Fibroblast of skin of right quadriceps (primary cell): ENCODE measurements around the gene TMEM107.
A peak's percentile ranks its signal among the peaks of the same experiment; 100 is the strongest.

Experiments
- DNase-seq: peaks from one replicate; pipeline ENCODE4 v3.0.0-alpha.2; 2013

The TMEM107 gene

DNA sequence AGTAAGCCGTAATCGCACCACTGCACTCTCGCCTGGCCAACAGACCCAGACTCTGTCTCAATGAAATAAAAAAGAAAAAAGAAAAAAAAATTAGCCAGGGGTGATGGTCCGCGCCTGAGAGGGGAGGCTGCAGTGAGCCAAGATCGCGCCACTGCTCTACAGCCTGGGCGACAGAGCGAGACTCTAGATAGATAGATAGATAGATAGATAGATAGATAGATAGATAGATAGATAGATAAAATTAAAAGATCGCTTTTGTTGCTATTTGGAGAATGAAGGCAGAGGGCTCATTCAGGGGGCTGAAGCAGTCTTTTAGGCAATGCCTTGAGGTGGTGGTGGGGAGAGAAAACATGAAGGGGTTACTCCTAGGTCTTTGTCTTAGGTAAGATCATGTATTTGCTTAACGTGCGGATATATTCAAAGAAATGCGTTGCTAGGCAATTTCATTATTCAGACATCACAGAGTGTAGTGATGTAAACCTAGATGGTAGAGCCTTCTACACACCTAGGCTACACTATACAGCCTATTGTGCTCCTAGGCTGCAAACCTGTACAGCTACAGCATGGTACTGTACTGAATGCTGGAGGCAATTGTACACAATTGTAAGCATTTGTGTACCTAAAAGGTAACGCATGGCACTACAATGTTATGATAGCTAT, 47.9 kb downstream of the TMEM107 start:
- DNase-seq = no peak

DNA sequence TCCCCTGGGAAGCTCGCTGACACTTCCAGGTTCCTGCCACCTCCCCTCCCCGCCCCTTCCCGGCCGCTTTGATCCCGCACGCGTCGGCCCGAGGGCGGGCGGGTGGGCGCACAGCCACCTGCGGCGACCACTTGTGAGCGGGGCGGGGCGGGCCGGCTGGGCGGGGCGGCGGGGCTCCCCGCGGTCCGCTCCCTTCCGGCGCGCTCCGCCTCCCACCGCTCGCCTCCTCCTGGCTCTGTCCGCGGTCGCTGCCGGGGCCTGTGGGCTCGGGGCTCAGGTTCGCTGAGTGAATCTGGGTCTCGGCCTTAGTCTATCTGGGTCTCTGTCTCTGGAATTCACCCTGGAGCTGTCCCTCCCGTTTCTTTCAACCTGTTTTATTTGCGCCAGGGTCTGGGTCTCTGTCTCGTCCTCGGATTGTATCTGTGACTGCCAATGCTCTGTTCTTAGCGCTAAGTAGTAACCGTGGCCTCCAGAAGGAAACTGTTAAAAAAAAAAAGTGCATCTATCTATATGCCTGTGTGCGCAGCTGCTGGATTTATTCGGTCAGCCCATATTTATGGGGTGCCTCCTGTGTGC, 49.6 kb downstream of the TMEM107 start:
- no peak for DNase-seq

- DNase-seq = no peak
These were observed 50.2 kb downstream of the TMEM107 start for GRCh38 chr17:8125947-8126490.

DNA sequence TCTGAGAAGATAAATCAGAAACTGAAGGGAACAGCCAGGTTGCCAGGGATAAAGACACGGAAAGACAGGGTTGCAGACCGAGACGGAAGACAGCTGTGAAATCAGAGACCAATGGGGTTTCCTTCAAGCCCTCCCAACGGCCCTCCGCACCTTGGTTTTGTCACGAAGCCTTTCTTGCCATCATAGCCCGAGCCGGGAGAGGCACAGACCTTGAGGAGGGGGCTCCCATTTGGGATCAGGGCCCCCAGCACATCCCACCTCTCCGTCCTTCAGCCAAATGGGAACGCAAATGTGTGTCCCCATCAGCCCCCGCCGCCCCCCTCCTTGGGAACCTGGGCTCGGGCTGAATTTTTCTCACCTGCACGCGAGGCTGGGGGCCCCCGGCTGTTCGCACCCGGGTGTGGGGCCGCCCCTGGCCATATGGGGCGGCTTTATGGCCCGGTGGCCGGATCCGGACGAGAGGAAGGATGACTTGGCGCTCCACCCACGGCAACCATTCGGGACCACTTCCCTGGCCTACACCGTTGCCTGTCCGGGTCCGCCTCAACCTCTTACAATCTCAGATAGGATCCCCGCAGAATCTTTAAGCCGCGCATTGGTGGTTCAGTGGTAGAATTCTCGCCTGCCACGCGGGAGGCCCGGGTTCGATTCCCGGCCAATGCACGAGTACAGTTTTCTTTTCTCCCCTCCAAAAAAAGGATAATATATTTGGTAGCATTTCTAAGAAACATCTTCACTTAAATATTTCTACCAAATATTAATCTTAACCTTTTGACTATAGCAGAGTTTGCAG, 50.8 kb downstream of the TMEM107 start:
- peak; percentile 74 for DNase-seq

DNA sequence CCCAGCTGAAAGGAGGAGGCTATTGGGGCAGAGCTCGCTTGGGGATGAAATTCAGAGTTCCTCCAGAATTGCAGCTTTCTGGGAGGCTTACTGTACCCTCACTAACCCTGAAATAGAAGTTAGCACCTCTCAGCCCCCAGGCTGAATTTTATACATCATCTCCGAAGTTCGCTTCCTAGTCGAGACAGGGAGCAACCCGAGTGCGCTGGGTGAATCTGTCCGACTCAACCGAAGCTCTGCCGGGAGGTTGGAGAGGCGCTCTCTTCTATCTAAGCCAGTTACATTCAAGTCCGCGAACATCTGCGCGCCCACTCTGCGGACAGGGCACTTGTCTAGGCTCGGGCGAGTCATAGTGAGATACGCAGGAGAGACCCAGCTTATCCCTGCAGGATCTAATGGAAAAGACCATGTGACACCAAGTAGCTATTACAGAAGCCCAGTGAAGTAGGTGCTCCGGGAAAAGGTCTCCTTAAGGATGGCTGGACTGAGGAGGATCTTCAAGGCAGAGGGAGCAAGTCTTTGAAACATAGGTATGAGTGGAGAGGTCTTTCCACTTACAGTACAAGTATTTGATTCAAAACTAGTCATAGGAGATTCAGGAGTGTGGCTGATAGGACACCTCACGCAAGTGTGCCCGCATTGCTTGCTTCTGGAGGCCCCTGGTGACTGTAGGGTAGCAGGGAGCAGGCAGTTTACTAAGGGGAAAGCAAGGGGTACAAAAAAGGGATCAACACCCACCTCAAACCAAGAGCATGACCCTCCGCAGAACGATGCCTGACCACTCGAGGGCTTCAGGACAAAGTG, 51.6 kb downstream of the TMEM107 start:
- no peak for DNase-seq

- DNase-seq = no peak
These were observed 52.4 kb downstream of the TMEM107 start, which contains the start of gene HES7 for GRCh38 chr17:8123695-8124349. HES7 (minus strand) TSS chr17:8124106; CDS start chr17:8124084, 22 bp downstream.

DNA sequence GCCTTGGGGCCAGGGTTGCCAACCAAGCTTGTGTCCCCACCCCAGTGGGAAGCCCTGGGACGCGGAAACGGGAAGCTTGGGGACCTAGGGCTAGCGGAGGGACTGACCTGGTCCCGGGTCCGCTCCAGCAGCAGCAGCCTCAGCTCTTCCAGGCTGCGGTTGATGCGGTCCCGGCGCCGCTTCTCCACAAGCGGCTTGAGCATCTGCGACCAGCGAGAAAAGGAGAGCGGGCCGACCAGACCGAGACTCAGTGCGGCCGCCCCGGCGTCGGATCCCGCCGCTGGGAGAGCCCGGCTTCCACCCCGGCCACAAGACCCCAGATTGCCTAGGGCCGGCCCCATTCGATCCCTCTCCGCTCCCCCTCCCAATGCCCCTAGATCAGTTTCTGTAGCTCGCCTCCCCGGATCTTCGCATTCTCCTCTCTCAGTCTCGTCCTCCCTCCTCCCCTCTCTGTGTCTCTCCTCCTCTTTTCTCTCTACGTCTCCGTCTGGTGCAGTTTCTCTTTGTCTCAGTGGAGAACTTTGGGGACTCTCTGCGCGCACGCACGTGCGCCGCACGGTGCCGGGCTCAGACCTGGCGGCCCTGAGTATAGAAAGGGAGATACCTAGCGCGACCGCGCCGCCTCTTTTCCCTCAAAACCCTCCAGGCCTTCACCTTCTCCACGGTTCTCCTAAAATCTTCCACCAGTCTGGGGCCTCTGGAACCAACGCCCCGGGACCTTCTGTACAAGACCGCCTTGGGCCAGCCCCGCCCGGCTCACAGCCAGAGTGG, 53.1 kb downstream of the TMEM107 start:
- no peak for DNase-seq
